Measurements from ENCODE around the gene ABCB4. TPM values are rescaled to one million over a fixed set of nuclear protein-coding genes. Genes with fewer than 3 reads are reported as not detected.

Gene ABCB4
- total and polyA plus RNA-seq, 2 donors from 2014 or later, result 2.0 TPM

GRCh38 chr7:87375662-87376435 is 99.6 kb downstream of the ABCB4 start:
- no peak for TF ChIP-seq CTCF (IDR thresholded peaks at IDR 0.05; ENCODE audit: borderline replicate concordance, extremely low read depth, insufficient read depth)
- H3K36me3 ChIP-seq (ENCODE audit: control insufficient read depth in 2 of 3, insufficient read depth in 3 of 3, low read length in 3 of 3), result no peaks in the 10 kb centered on the region
- no peaks in the 10 kb centered on the region for H3K9me3 ChIP-seq (ENCODE audit: control insufficient read depth in 2 of 3, insufficient read depth in 1 of 3, low read length in 3 of 3)

GRCh38 chr7:87370660-87371180 is 104.8 kb downstream of the ABCB4 start:
- Histone ChIP-seq H3K9me3 (ENCODE audit: control insufficient read depth in 2 of 3, insufficient read depth in 1 of 3, low read length in 3 of 3) (no peaks in the 10 kb centered on the region), H3K27me3 (ENCODE audit: control insufficient read depth, insufficient read depth, low read length) (no peaks in the 10 kb centered on the region), H3K36me3 (ENCODE audit: control insufficient read depth in 2 of 3, insufficient read depth in 3 of 3, low read length in 3 of 3) (peaks cover 0 to 3% (median 0%) of the 10 kb centered on the region in 3 donors), H3K27ac (ENCODE audit: low read depth in 2 of 2, low read length in 2 of 2) (no peak overlapping the region), H3K4me1 (ENCODE audit: control insufficient read depth in 2 of 3, insufficient read depth in 2 of 3, low read depth in 1 of 3, low read length in 3 of 3) (no peaks in the 10 kb centered on the region), H3K9ac (ENCODE audit: low read length in 3 of 3) (no peak overlapping the region), H3K4me3 (ENCODE audit: low read length in 3 of 3) (no peak overlapping the region)
- no peak for TF ChIP-seq CTCF (IDR thresholded peaks at IDR 0.05; ENCODE audit: borderline replicate concordance, extremely low read depth, insufficient read depth)
- intact Hi-C loops (cut with DNase I), result no loop called here
- no peak for DNase-seq
- no peak for FAIRE-seq

More at GRCh38 chr7:87375662-87376435, 99.6 kb downstream of the ABCB4 start:
- no peaks in the 10 kb centered on the region for H3K4me1 ChIP-seq (ENCODE audit: control insufficient read depth in 2 of 3, insufficient read depth in 2 of 3, low read depth in 1 of 3, low read length in 3 of 3)
- intact Hi-C loops (cut with DNase I), result no loop called here
- DNase-seq (no peak), FAIRE-seq (no peak)
- H3K4me3 ChIP-seq (ENCODE audit: low read length in 3 of 3), result no peak overlapping the region
- H3K9ac ChIP-seq (ENCODE audit: low read length in 3 of 3), result no peak overlapping the region
- H3K27ac ChIP-seq (ENCODE audit: low read depth in 2 of 2, low read length in 2 of 2), result no peak overlapping the region
- H3K27me3 ChIP-seq (ENCODE audit: control insufficient read depth, insufficient read depth, low read length), result no peaks in the 10 kb centered on the region

- H3K9me3 ChIP-seq (ENCODE audit: control insufficient read depth in 2 of 3, insufficient read depth in 1 of 3, low read length in 3 of 3), result no peaks in the 10 kb centered on the region
- peaks cover 0 to 3% (median 0%) of the 10 kb centered on the region in 3 donors for H3K36me3 ChIP-seq (ENCODE audit: control insufficient read depth in 2 of 3, insufficient read depth in 3 of 3, low read length in 3 of 3)
- no peaks in the 10 kb centered on the region for H3K27me3 ChIP-seq (ENCODE audit: control insufficient read depth, insufficient read depth, low read length)
- H3K27ac ChIP-seq (ENCODE audit: low read depth in 2 of 2, low read length in 2 of 2), result no peak overlapping the region
- no peak for TF ChIP-seq CTCF (IDR thresholded peaks at IDR 0.05; ENCODE audit: borderline replicate concordance, extremely low read depth, insufficient read depth)
- no peak for DNase-seq
- intact Hi-C loops (cut with DNase I), result no loop called here
- H3K9ac ChIP-seq (ENCODE audit: low read length in 3 of 3), result no peak overlapping the region
- H3K4me3 ChIP-seq (ENCODE audit: low read length in 3 of 3), result no peak overlapping the region
- no peaks in the 10 kb centered on the region for H3K4me1 ChIP-seq (ENCODE audit: control insufficient read depth in 2 of 3, insufficient read depth in 2 of 3, low read depth in 1 of 3, low read length in 3 of 3)
- no peak for FAIRE-seq
These were observed 106.3 kb downstream of the ABCB4 start for GRCh38 chr7:87369216-87369615.
